Colonic mucosa (tissue), 4 donors: ENCODE measurements around the gene CTNNB1. TPM values are rescaled to one million over a fixed set of nuclear protein-coding genes. Genes with fewer than 3 reads are reported as not detected.

Experiments used
- DNase-seq: peaks from one replicate; pipeline ENCODE4 v3.0.0-alpha.2; 2020
- H3K27ac ChIP-seq: fragments of 200-600 bp; one replicate; pipeline ENCODE4 v1.8.0; 2021
- H3K27me3 ChIP-seq: fragments of 200-600 bp; one replicate; pipeline ENCODE4 v1.8.0; 2021
- H3K36me3 ChIP-seq: fragments of 200-600 bp; one replicate; pipeline ENCODE4 v1.8.0; 2021
- H3K4me1 ChIP-seq: fragments of 200-600 bp; one replicate; pipeline ENCODE4 v1.8.0; 2021; ENCODE audit warnings: mild to moderate bottlenecking
- H3K4me3 ChIP-seq: fragments of 200-600 bp; one replicate; pipeline ENCODE4 v1.8.0; 2021
- H3K9ac ChIP-seq, 2 donors: one replicate each; pipeline ENCODE4 v1.7.0; 2013; ENCODE audit warnings: control low read depth in 2 of 2, low read depth in 2 of 2, low read length in 2 of 2
- H3K9me3 ChIP-seq: fragments of 200-600 bp; one replicate; pipeline ENCODE4 v1.8.0; 2021
- intact Hi-C: fragments of 100-400 bp; cut with DNase I; formaldehyde crosslinking; loops from one replicate; pipeline ENCODE4 v1.14.1; 2022
- total RNA-seq, 2 donors: library from RNA; stranded (reverse); fragmentation: NEBNext Ultra II Directional in 1 of 2; extraction: Animal tissue kit (Norgen Biotek cat#: 25700) in 1 of 2; gene quantifications; one replicate each; pipeline ENCODE4 v1.2.1, GENCODE V29; 2021
- TF ChIP-seq, protein P1 (sequence below): fragments of 200-600 bp; IDR thresholded peaks from one replicate; pipeline ENCODE4 v1.8.0; 2022; ENCODE audit warnings: antibody characterized with exemption, mild to moderate bottlenecking
- donor health status: healthy.
- donor health status: DM: no; HTN: no; CAD: no.
- donor health status: DM: no; HTN: no; CAD: no.

The CTNNB1 gene
- total RNA-seq: 100 to 1,000 TPM; 403 to 426 TPM

DNA sequence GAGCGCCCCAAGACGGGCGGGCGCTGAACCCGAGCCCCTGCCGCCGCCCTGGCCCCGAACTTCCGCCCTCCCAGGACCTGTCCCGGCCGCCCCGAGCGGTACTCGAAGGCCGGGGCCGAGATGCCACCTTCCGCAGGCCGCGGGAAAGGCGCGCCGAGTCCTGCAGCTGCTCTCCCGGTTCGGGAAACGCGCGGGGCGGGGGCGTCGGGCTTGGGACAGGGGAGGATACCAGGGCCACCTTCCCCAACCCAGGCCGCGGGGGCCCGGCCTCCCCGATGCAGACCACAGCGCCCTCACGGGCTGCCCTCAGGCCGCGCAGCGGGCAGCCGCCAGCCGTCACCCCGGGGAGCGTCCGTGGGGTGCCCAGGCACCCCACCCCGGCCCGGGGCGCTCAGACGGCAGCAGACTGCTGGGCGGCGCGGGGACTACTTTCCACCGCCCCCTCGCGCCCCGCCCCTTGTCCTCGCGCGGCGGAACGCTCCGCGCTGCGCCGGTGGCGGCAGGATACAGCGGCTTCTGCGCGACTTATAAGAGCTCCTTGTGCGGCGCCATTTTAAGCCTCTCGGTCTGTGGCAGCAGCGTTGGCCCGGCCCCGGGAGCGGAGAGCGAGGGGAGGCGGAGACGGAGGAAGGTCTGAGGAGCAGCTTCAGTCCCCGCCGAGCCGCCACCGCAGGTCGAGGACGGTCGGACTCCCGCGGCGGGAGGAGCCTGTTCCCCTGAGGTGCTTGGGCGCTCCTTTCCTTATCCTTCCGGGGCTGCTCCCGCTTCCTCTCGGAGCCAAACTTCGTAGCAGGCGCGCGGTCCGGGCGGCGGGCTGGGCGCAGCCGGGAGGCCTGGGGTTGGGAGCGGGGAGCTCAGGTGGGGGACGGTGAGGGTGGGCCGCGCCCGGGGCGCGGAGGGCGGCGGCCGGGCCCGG lies at the start of gene CTNNB1:
Gene CTNNB1, plus strand, starts transcription at position 556 of the 916 bp plus-strand sequence. CDS start 24,564 bp downstream, outside the sequence.
- no peaks in the 10 kb centered on the region for H3K4me1 ChIP-seq
- peak within 1 kb of the TSS; percentile 93 to 100 for H3K9ac ChIP-seq
- DNase-seq: peak; percentile 92
- H3K9me3 ChIP-seq: no peaks in the 10 kb centered on the region
- intact Hi-C loops: no loop called here
- TF ChIP-seq, protein P1, sequence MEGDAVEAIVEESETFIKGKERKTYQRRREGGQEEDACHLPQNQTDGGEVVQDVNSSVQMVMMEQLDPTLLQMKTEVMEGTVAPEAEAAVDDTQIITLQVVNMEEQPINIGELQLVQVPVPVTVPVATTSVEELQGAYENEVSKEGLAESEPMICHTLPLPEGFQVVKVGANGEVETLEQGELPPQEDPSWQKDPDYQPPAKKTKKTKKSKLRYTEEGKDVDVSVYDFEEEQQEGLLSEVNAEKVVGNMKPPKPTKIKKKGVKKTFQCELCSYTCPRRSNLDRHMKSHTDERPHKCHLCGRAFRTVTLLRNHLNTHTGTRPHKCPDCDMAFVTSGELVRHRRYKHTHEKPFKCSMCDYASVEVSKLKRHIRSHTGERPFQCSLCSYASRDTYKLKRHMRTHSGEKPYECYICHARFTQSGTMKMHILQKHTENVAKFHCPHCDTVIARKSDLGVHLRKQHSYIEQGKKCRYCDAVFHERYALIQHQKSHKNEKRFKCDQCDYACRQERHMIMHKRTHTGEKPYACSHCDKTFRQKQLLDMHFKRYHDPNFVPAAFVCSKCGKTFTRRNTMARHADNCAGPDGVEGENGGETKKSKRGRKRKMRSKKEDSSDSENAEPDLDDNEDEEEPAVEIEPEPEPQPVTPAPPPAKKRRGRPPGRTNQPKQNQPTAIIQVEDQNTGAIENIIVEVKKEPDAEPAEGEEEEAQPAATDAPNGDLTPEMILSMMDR: no peak
- H3K27me3 ChIP-seq: no peaks in the 10 kb centered on the region
- peak within 1 kb of the TSS; percentile 71 for H3K4me3 ChIP-seq
- H3K27ac ChIP-seq: peak within 1 kb of the TSS; percentile 83
- H3K36me3 ChIP-seq: no peaks in the 10 kb centered on the region

DNA sequence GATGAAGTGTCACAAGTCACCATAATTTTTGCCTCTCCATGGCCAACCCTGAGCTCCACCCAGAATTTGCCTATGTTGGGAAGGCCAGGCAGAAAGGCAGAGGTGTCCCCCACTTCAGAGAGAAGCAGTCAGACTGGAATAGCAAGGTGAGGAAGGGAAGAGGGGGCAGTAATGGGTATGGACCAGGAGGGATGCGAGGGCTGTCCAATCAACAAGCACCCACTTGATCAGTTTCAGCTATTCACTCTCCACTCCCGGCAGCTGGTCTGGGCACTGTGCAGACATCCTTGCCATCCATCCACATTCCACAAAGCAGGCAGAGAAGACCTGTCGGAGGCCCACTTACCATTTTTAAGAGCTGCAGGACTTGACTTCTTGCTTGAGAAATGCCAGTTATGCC lies 43.5 kb upstream of the CTNNB1 start:
- intact Hi-C loops: no loop called here

DNA sequence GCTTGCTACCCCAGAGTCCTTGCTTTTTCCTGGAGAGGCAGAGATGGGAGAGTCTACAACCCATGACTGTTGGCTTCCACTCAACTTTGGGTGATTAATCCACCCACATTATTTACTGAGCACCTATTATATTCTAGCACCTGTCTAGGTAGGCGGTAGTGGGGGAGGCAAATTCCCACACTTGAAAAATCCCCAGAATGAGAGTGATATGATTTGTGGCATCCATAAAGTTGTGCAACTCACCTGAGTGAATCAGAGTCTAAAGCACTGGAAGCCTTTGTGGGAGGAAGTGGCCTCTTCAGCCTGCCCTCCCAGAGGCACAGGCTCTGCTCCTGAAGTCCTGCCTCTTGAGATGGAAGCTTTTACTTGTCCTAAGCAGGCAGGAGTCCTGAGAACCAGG lies 40.4 kb upstream of the CTNNB1 start:
- no peak overlapping the region for H3K4me3 ChIP-seq
- H3K4me1 ChIP-seq: no peaks in the 10 kb centered on the region
- H3K36me3 ChIP-seq: no peaks in the 10 kb centered on the region
- peak overlapping the region; percentile 88 for H3K27ac ChIP-seq
- intact Hi-C loops: no loop called here
- H3K9me3 ChIP-seq: no peaks in the 10 kb centered on the region
- no peaks in the 10 kb centered on the region for H3K27me3 ChIP-seq
- DNase-seq: peak; percentile 72
- H3K9ac ChIP-seq: peak overlapping the region in 1 of 2 donors; percentile 58
- TF ChIP-seq, protein P1: no peak

More for the DNA sequence above, 43.5 kb upstream of the CTNNB1 start:
- Histone ChIP-seq H3K4me1 (no peaks in the 10 kb centered on the region), H3K27me3 (no peaks in the 10 kb centered on the region), H3K9me3 (no peaks in the 10 kb centered on the region), H3K36me3 (no peaks in the 10 kb centered on the region), H3K27ac (no peak overlapping the region), H3K9ac (no peak overlapping the region), H3K4me3 (no peak overlapping the region)
- TF ChIP-seq, protein P1: no peak
- no peak for DNase-seq

DNA sequence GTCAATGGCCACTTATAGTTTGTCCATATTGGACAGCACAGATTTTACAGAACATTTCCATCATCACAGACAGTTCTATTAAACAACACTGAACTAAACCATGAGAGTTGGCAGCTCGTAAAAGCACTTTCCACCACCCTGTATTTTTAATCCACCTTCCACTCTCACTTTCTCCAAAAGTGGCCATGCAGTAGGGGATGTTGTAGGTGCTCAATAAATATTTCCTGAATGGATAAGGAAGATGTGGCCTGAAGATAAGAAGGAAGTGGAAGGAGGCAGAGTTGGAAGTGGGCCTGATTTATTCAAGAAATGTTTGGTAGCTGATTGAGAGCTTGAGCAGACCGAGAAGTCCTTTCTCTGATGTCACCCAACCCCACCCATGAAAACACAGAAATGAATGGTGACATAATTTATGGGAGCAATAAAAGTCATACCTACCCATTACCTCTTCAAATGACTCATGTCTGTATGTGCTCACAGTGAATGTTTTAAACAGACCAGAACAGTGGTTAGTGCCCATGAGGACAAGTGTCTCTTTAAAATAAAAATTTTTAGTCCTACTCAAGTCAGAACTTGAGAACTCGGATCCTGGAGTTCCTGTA lies 39.6 kb upstream of the CTNNB1 start:
- H3K9me3 ChIP-seq: no peaks in the 10 kb centered on the region
- peak overlapping the region; percentile 88 for H3K27ac ChIP-seq
- intact Hi-C loops: no loop called here
- DNase-seq: peak; percentile 69
- no peaks in the 10 kb centered on the region for H3K4me1 ChIP-seq
- TF ChIP-seq, protein P1: no peak
- H3K4me3 ChIP-seq: no peak overlapping the region
- H3K36me3 ChIP-seq: no peaks in the 10 kb centered on the region
- no peaks in the 10 kb centered on the region for H3K27me3 ChIP-seq
- H3K9ac ChIP-seq: peak overlapping the region in 1 of 2 donors; percentile 58

DNA sequence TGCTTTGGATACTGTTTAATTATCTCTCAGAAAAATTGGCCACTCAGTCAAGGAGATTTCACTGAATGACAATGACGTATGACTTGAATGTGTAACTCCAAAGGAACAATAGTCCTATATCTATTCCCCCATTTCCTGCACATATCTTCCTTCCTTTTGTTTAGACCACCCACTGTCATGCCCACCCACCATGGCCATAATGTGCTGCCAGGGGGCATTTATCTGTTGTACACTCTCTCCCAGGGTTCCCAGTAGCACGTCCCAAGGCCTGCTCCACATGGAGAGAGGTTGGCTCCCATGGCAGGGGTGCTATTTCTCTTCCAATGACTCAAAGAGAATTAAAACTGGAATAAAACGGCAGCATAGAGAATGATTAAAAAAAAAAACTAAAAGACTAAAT lies 36.8 kb upstream of the CTNNB1 start:
- no peak for DNase-seq
- Histone ChIP-seq H3K9me3 (no peaks in the 10 kb centered on the region), H3K9ac (no peak overlapping the region), H3K27ac (no peak overlapping the region), H3K27me3 (no peaks in the 10 kb centered on the region), H3K36me3 (no peaks in the 10 kb centered on the region), H3K4me3 (no peak overlapping the region), H3K4me1 (no peaks in the 10 kb centered on the region)
- intact Hi-C loops: no loop called here
- TF ChIP-seq, protein P1: no peak
